HTR-8/SVneo (cell line): Measurements from ENCODE around the gene SLC51A.
"Not testable (repeated sequence)": the region's sequence is repeated elsewhere in the genome, so short reads cannot be mapped to it uniquely, and the experiment has no call there.

Experiments
- DNase-seq: peaks from one replicate; pipeline ENCODE4 v3.0.0; 2011; ENCODE audit warnings: low spot score, mixed read lengths; ENCODE audit not compliant: insufficient read length
- FAIRE-seq: peaks from 2 replicates; lab custom pipeline; 2011; peaks lifted over from hg19 to GRCh38; lab: Jason Lieb, UNC

Gene SLC51A

GRCh38 chr3:196235452-196236122, 19.3 kb downstream of the SLC51A start:
- DNase-seq (no peak), FAIRE-seq (no peak)

- FAIRE-seq (no peak), DNase-seq (no peak)
Measured at GRCh38 chr3:196236223-196236622, 19.9 kb downstream of the SLC51A start.

GRCh38 chr3:196237203-196237602, 20.9 kb downstream of the SLC51A start:
- FAIRE-seq (no peak), DNase-seq (no peak)

- DNase-seq: no peak
- FAIRE-seq: no peak
Measured at GRCh38 chr3:196238612-196239560, 22.6 kb downstream of the SLC51A start.

- FAIRE-seq: no peak
- DNase-seq: no peak
Measured at GRCh38 chr3:196240424-196240823, 24.1 kb downstream of the SLC51A start.

GRCh38 chr3:196241704-196242103, 25.4 kb downstream of the SLC51A start:
- DNase-seq: no peak
- FAIRE-seq: no peak

GRCh38 chr3:196244166-196244565, 27.8 kb downstream of the SLC51A start:
- not testable (repeated sequence) for FAIRE-seq, DNase-seq

GRCh38 chr3:196246612-196247308, 30.4 kb downstream of the SLC51A start:
- FAIRE-seq: no peak
- DNase-seq: no peak

- DNase-seq (no peak), FAIRE-seq (no peak)
Measured at GRCh38 chr3:196251918-196252317, 35.6 kb downstream of the SLC51A start.

GRCh38 chr3:196254376-196255283, 38.3 kb downstream of the SLC51A start:
- no peak for FAIRE-seq
- no peak for DNase-seq

- DNase-seq (no peak), FAIRE-seq (no peak)
Measured at GRCh38 chr3:196255776-196256175, 39.4 kb downstream of the SLC51A start.

- FAIRE-seq: no peak
- DNase-seq: no peak
Measured at GRCh38 chr3:196260784-196261183, 44.5 kb downstream of the SLC51A start.

- no peak for FAIRE-seq
Measured at GRCh38 chr3:196263819-196264218, 47.5 kb downstream of the SLC51A start.

GRCh38 chr3:196268284-196269163, 52.2 kb downstream of the SLC51A start:
- FAIRE-seq: no peak

More at GRCh38 chr3:196263819-196264218, 47.5 kb downstream of the SLC51A start:
- no peak for DNase-seq

GRCh38 chr3:196270499-196270898, 54.2 kb downstream of the SLC51A start:
- no peak for DNase-seq
- no peak for FAIRE-seq

More at GRCh38 chr3:196268284-196269163, 52.2 kb downstream of the SLC51A start:
- no peak for DNase-seq

GRCh38 chr3:196272826-196273225, 56.5 kb downstream of the SLC51A start:
- FAIRE-seq: no peak

GRCh38 chr3:196273655-196274054, 57.3 kb downstream of the SLC51A start:
- no peak for FAIRE-seq
- no peak for DNase-seq

More at GRCh38 chr3:196272826-196273225, 56.5 kb downstream of the SLC51A start:
- no peak for DNase-seq

GRCh38 chr3:196274585-196274984, 58.3 kb downstream of the SLC51A start:
- no peak for DNase-seq
- FAIRE-seq: no peak

GRCh38 chr3:196275126-196275525, 58.8 kb downstream of the SLC51A start:
- DNase-seq (no peak), FAIRE-seq (no peak)
